Stimulated activated CD8-positive, alpha-beta memory T cell treated with anti-CD3 and anti-CD28 coated beads, Interleukin-12 subunit alpha, Interleukin-12 subunit beta, amount 100 ng/mL, for 24 hours (primary cell): Measurements from ENCODE around the gene ANAPC10.
"Not testable (repeated sequence)": the region's sequence is repeated elsewhere in the genome, so short reads cannot be mapped to it uniquely, and the experiment has no call there.

Source experiments
- DNase-seq: peaks from one replicate; pipeline ENCODE4 v3.0.0-alpha.2; 2020; ENCODE audit errors: extremely low read depth

The ANAPC10 gene

GRCh38 chr4:145003675-145004074 lies 94.3 kb downstream of the ANAPC10 start:
- DNase-seq, result no peak

- DNase-seq, result no peak
Observed at GRCh38 chr4:145001635-145002034, 96.4 kb downstream of the ANAPC10 start.

GRCh38 chr4:145000656-145001055 lies 97.3 kb downstream of the ANAPC10 start:
- DNase-seq, result not testable (repeated sequence)

- DNase-seq, result no peak
Observed at GRCh38 chr4:144989306-144989705, 108.7 kb downstream of the ANAPC10 start.

- DNase-seq, result no peak
Observed at GRCh38 chr4:144985531-144985930, 112.5 kb downstream of the ANAPC10 start.

- DNase-seq, result no peak
Observed at GRCh38 chr4:144985014-144985413, 113.0 kb downstream of the ANAPC10 start.

GRCh38 chr4:144984241-144984640 lies 113.8 kb downstream of the ANAPC10 start:
- no peak for DNase-seq

- DNase-seq, result no peak
Observed at GRCh38 chr4:144975718-144976117, 122.3 kb downstream of the ANAPC10 start.

- DNase-seq, result no peak
Observed at GRCh38 chr4:144970597-144970996, 127.4 kb downstream of the ANAPC10 start.

- DNase-seq, result no peak
Observed at GRCh38 chr4:144969821-144970220, 128.2 kb downstream of the ANAPC10 start.

GRCh38 chr4:144968606-144969005 lies 129.4 kb downstream of the ANAPC10 start:
- no peak for DNase-seq

GRCh38 chr4:144967161-144967560 lies 130.8 kb downstream of the ANAPC10 start:
- no peak for DNase-seq

GRCh38 chr4:144962300-144962699 lies 135.7 kb downstream of the ANAPC10 start:
- no peak for DNase-seq

GRCh38 chr4:144955104-144955503 lies 142.9 kb downstream of the ANAPC10 start:
- no peak for DNase-seq

- no peak for DNase-seq
Observed at GRCh38 chr4:144954230-144954629, 143.8 kb downstream of the ANAPC10 start.

GRCh38 chr4:144948421-144948820 lies 149.6 kb downstream of the ANAPC10 start:
- no peak for DNase-seq

GRCh38 chr4:144948009-144948408 lies 150.0 kb downstream of the ANAPC10 start:
- DNase-seq, result no peak
